ENCODE measurements around the gene NHEJ1. TPM values are rescaled to one million over a fixed set of nuclear protein-coding genes. Genes with fewer than 3 reads are reported as not detected.

Gene NHEJ1
- total and polyA plus RNA-seq, 2 donors (not counting 3 experiments of a cell fraction or from before 2014, with no cell fraction given), result 12.8 to 12.9 TPM

GRCh38 chr2:219028996-219029828, 131.4 kb downstream of the NHEJ1 start:
- POLR2A ChIA-PET, result no interaction called here
- DNase-seq (ENCODE audit: low read depth, low spot score) (no peak), FAIRE-seq (no peak)
- intact Hi-C loops (cut with micrococcal nuclease) (loop anchor here (1.0 to 2.0 kb wide), 3 partner anchors 48 to 126 kb away; no protein-coding TSS in a partner anchor), dilution Hi-C loops (cut with MboI; ENCODE audit: extremely low pct_ligation_motif_present, low sequenced_read_pairs) (no loop called here)
- TF ChIP-seq FOS (IDR thresholded peaks at IDR 0.05; ENCODE audit: borderline replicate concordance, insufficient read depth, low read length), result no peak
- TF ChIP-seq JUN (IDR thresholded peaks at IDR 0.05; ENCODE audit: borderline replicate concordance, insufficient read depth, insufficient read length, low read depth), result no peak
- no peak for TF ChIP-seq POLR2AphosphoS5 (IDR thresholded peaks at IDR 0.05; ENCODE audit: insufficient read depth, low read depth, low read length)
- TF ChIP-seq EZH2 (IDR thresholded peaks at IDR 0.05; ENCODE audit: borderline replicate concordance, low read depth, low read length, severe bottlenecking), result no peak
- no peak for TF ChIP-seq CTCF (IDR thresholded peaks at IDR 0.05; ENCODE audit: extremely low read depth in 1 of 2, insufficient read depth in 1 of 2, low read depth in 1 of 2, low read length in 2 of 2)
- no peak for TF ChIP-seq MYC (IDR thresholded peaks at IDR 0.05; ENCODE audit: low read depth, low read length)
- no peak for TF ChIP-seq GATA2 (IDR thresholded peaks at IDR 0.05; ENCODE audit: insufficient read depth, insufficient read length, low read depth, low read length)
- TF ChIP-seq MAX (IDR thresholded peaks at IDR 0.05; ENCODE audit: insufficient read depth, insufficient read length), result no peak
- Histone ChIP-seq H3K4me1 (ENCODE audit: control insufficient read depth, extremely low read depth, insufficient read depth, low read length) (no peaks in the 10 kb centered on the region), H3K27ac (ENCODE audit: insufficient read depth, low read depth, low read length) (no peak overlapping the region), H4K20me1 (replicated peaks; ENCODE audit: control insufficient read depth, extremely low read depth, insufficient read depth, low read length) (no peaks in the 10 kb centered on the region), H3K4me3 (replicated peaks in 1 of 3; ENCODE audit: insufficient read depth in 1 of 3, low read depth in 1 of 3, low read length in 3 of 3) (no peak overlapping the region), H3K9me1 (replicated peaks; ENCODE audit: control insufficient read depth, extremely low read depth, insufficient read depth, low read length) (no peaks in the 10 kb centered on the region), H3K27me3 (ENCODE audit: control insufficient read depth in 2 of 2, insufficient read depth in 2 of 2, low read length in 2 of 2) (peaks cover 10 to 11% of the 10 kb centered on the region in 2 experiments), H3K4me2 (ENCODE audit: insufficient read depth, low read length) (no peak overlapping the region), H3K9me3 (replicated peaks; ENCODE audit: control insufficient read depth, insufficient read depth, low read length) (no peaks in the 10 kb centered on the region), H2AFZ (ENCODE audit: low read depth, low read length) (no peak overlapping the region), H3K36me3 (ENCODE audit: control insufficient read depth in 2 of 2, extremely low read depth in 1 of 2, insufficient read depth in 2 of 2, low read length in 2 of 2) (no peaks in the 10 kb centered on the region), H3K9ac (replicated peaks; ENCODE audit: extremely low read depth, insufficient read depth, low read length) (no peak overlapping the region), H3K79me2 (ENCODE audit: control insufficient read depth, insufficient read depth, low read length) (no peaks in the 10 kb centered on the region)
- no TSS peak for BruUV-seq (replicated peaks)
- CTCF ChIA-PET, result interaction anchor here (0.6 to 9.9 kb wide), 78 partner anchors 9 to 501 kb away, joined by 3 to 418 read pairs (median 5); partner anchors contain the start of genes ANKZF1, ATG9A, CDK5R2 and CFAP65
